Measurements from ENCODE around the gene NUP35. TPM values are rescaled to one million over a fixed set of nuclear protein-coding genes. Genes with fewer than 3 reads are reported as not detected.

The NUP35 gene
- total RNA-seq, 2 experiments from 2014 or later, result 20.1 to 21.4 TPM

DNA sequence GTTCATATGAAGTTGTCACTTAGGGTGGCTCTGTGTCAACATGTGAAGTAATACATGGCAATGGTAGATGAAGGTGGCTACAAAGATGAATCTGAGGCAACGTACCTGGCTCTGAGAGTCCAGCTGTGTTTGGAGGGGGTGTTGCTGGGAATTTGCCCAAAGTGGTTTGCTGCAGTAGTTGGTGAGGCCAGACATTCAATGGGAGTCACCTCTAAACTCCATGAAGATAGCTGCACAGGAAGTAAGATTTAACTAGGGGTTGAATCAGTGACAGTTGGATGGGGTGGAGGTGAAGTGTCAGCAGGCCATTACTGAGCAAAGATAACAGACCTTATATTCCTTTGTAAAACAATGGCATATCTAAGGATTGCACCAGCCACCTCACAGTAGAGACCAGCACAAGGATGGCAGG, 71.8 kb downstream of the NUP35 start:
- DNase-seq (no peak), ATAC-seq (ENCODE audit: low read depth) (no peak)
- Mint-ChIP-seq H3K4me3 (no peak overlapping the region), H3K27me3 (no peaks in the 10 kb centered on the region), H3K4me1 (peaks cover 3% of the 10 kb centered on the region), H3K9me3 (no peaks in the 10 kb centered on the region), H3K27ac (no peak overlapping the region), H3K36me3 (peaks cover 41% of the 10 kb centered on the region)
- POLR2A ChIA-PET, result no interaction called here

DNA sequence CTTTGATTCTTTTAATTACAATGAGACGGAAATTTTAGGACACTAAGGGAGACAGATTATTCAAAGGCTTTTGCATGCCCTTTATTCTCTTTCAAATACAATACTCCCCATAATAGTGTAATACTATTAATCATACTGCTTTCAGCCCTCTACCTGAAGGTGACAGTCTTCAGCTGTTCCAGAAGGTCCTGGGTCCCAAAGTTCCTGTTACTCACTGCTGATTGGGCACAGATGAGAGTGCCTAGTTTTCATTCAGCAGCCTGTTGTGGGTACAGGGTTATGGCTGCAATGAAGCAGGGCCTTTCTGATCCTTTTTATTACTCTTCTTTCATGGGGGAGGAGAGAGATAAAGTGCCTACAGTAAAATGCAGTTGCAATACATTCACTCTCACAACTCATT, 80.2 kb downstream of the NUP35 start:
- POLR2A ChIA-PET, result no interaction called here
- Mint-ChIP-seq H3K27me3 (no peaks in the 10 kb centered on the region), H3K4me3 (no peak overlapping the region), H3K9me3 (peaks cover 4% of the 10 kb centered on the region), H3K4me1 (no peaks in the 10 kb centered on the region), H3K27ac (no peak overlapping the region), H3K36me3 (peaks cover 19% of the 10 kb centered on the region)
- DNase-seq, result no peak
- no peak for ATAC-seq (ENCODE audit: low read depth)

DNA sequence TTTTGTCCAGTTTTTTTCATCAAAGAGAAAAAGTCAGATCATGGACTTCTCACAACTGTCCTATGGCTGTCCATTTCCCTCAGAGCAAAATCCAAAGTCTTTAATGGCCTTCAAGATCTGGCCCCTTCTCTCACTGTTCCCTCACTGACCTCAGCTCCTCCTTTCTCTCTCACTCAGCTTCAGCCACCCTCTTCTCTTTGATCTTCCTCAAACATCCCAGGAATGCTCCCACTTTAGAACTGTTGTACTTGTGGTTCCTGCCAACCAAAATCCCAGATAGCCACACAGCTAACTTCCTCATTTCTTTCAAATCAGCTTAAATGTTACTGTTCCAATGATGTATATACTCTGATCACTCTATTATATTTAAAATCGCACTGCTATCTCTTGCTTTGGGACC, 82.9 kb downstream of the NUP35 start:
- Mint-ChIP-seq H3K4me1 (peaks cover 5% of the 10 kb centered on the region), H3K4me3 (no peak overlapping the region), H3K27me3 (peaks cover 2% of the 10 kb centered on the region), H3K36me3 (peaks cover 28% of the 10 kb centered on the region), H3K9me3 (peaks cover 4% of the 10 kb centered on the region), H3K27ac (no peak overlapping the region)
- POLR2A ChIA-PET, result interaction anchor here (0.8 kb wide), 1 partner anchor 13 kb away, joined by 3 read pairs; no protein-coding TSS in a partner anchor
- ATAC-seq (ENCODE audit: low read depth) (no peak), DNase-seq (no peak)

DNA sequence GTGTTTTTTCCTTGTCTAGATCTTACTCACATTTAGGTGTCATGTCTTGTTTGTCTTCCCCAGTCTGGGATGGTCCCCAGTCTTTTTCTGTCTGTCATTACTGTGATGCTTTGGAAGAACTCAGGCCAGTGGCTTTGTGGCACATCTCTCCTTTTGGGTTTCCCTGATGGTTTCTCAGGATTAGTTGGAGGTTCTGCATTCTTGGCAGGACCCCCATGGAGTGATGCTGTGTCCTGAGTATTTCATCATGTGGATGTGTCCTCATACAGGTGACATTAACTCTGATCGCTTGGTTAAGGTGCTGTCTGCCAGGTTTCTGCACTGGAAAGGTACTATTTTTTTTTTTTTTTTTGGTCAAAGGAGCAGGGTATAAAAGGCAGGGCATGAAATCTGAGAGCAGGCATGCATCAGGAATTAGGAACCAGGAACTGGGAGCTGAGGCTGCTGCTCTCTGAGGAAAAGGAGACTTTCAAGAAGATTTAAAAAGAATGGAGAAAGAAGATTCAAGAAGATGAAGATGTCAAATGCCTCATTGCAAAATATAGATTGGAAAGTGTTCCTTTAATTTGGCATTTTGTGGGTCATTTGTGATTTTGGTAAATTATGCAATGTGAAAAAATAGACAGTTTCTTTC, 85.3 kb downstream of the NUP35 start:
- H3K36me3 Mint-ChIP-seq, result peaks cover 31% of the 10 kb centered on the region
- H3K27ac Mint-ChIP-seq, result no peak overlapping the region
- POLR2A ChIA-PET, result interaction anchor here (0.7 kb wide), 1 partner anchor 167 kb away, joined by 3 read pairs; no protein-coding TSS in a partner anchor
- H3K4me1 Mint-ChIP-seq, result peaks cover 16% of the 10 kb centered on the region
- ATAC-seq (ENCODE audit: low read depth) (no peak), DNase-seq (no peak)
- H3K4me3 Mint-ChIP-seq, result no peak overlapping the region
- peaks cover 4% of the 10 kb centered on the region for H3K9me3 Mint-ChIP-seq
- peaks cover 2% of the 10 kb centered on the region for H3K27me3 Mint-ChIP-seq

Other genes with a start within 250 kb of the NUP35 start
- 1 to 10 TPM in 1 of 2 experiments, under 1 TPM in 1; 0.69 to 1.2 TPM for gene NCKAP1, start 86.0 kb upstream of the NUP35 start, total RNA-seq
- 1 to 10 TPM; 1.7 to 1.8 TPM for gene DUSP19, start 45.7 kb upstream of the NUP35 start, total RNA-seq

All from activated naive CD8-positive, alpha-beta T cell treated with anti-CD3 and anti-CD28 coated beads, Interleukin-2, amount 10 ng/mL, durations not matched to agents 7 days and 5 days (primary cell).